Trophoblast cell (in vitro differentiated cells and primary cell): Measurements from ENCODE around the gene MAP4K2.

Source experiments
- DNase-seq, 2 donors: peaks; one replicate each; pipeline ENCODE4 v3.0.0-alpha.2; 2016
- H2AFZ ChIP-seq: 2 replicates; pipeline ENCODE4 v1.6.1; 2013; ENCODE audit warnings: low read length, moderate library complexity, mild to moderate bottlenecking; ENCODE audit not compliant: insufficient read depth, poor library complexity
- H2AK5ac ChIP-seq: 2 replicates; pipeline ENCODE4 v1.6.1; 2013; ENCODE audit warnings: mild to moderate bottlenecking, low read length
- H2BK120ac ChIP-seq: 2 replicates; pipeline ENCODE4 v1.6.1; 2013; ENCODE audit warnings: low read length, mild to moderate bottlenecking, moderate library complexity; ENCODE audit not compliant: insufficient read depth, poor library complexity
- H2BK12ac ChIP-seq: 2 replicates; pipeline ENCODE4 v1.6.1; 2013; ENCODE audit warnings: mild to moderate bottlenecking, low read length, moderate library complexity
- H2BK5ac ChIP-seq: 2 replicates; pipeline ENCODE4 v1.6.1; 2013; ENCODE audit warnings: low read length, low read depth, moderate library complexity, mild to moderate bottlenecking; ENCODE audit not compliant: poor library complexity
- H3K14ac ChIP-seq: 2 replicates; pipeline ENCODE4 v1.6.1; 2013; ENCODE audit warnings: mild to moderate bottlenecking, low read length
- H3K18ac ChIP-seq: 2 replicates; pipeline ENCODE4 v1.6.1; 2013; ENCODE audit warnings: mild to moderate bottlenecking, low read length
- H3K23ac ChIP-seq: 2 replicates; pipeline ENCODE4 v1.6.1; 2013; ENCODE audit warnings: low read length
- H3K27ac ChIP-seq: 2 replicates; pipeline ENCODE4 v1.5.1; 2013; ENCODE audit warnings: low read depth, mild to moderate bottlenecking, inconsistent platforms, low read length, moderate library complexity
- H3K27me3 ChIP-seq: 2 replicates; pipeline ENCODE4 v1.6.1; 2013; ENCODE audit warnings: inconsistent platforms, mild to moderate bottlenecking, low read length, moderate library complexity; ENCODE audit not compliant: insufficient read depth
- H3K36me3 ChIP-seq, 2 experiments: 1 replicate in 1 of 2; 2 replicates in 1 of 2; pipeline ENCODE4 v1.6.1; 2013; ENCODE audit warnings: low read length in 2 of 2, mild to moderate bottlenecking in 2 of 2, moderate library complexity in 1 of 2; ENCODE audit not compliant: insufficient read depth in 2 of 2, control insufficient read depth in 1 of 2
- H3K4ac ChIP-seq: 2 replicates; pipeline ENCODE4 v1.6.1; 2013; ENCODE audit warnings: low read depth, mild to moderate bottlenecking, low read length, moderate library complexity
- H3K4me1 ChIP-seq, 2 experiments: 1 replicate in 1 of 2; 2 replicates in 1 of 2; pipeline ENCODE4 v1.6.1; 2013; ENCODE audit warnings: low read length in 2 of 2, mild to moderate bottlenecking in 2 of 2, moderate library complexity in 1 of 2; ENCODE audit not compliant: insufficient read depth in 2 of 2, control insufficient read depth in 1 of 2
- H3K4me2 ChIP-seq: 2 replicates; pipeline ENCODE4 v1.6.1; 2013; ENCODE audit warnings: inconsistent platforms, mild to moderate bottlenecking, low read length, moderate library complexity
- H3K4me3 ChIP-seq: 2 replicates; pipeline ENCODE4 v1.5.1; 2013; ENCODE audit warnings: mild to moderate bottlenecking, low read depth, low read length, inconsistent platforms
- H3K79me1 ChIP-seq: one replicate; pipeline ENCODE4 v1.6.1; 2013; ENCODE audit warnings: low read length
- H3K79me2 ChIP-seq: 2 replicates; pipeline ENCODE4 v1.6.1; 2013; ENCODE audit warnings: low read length, mild to moderate bottlenecking; ENCODE audit not compliant: control insufficient read depth, insufficient read depth, poor library complexity
- H3K9ac ChIP-seq: 2 replicates; pipeline ENCODE4 v1.6.1; 2013; ENCODE audit warnings: mild to moderate bottlenecking, low read length
- H3K9me3 ChIP-seq: 2 replicates; pipeline ENCODE4 v1.6.1; 2013; ENCODE audit warnings: low read depth, mild to moderate bottlenecking, control low read depth, inconsistent platforms, low read length; ENCODE audit not compliant: insufficient read depth
- H4K12ac ChIP-seq: 2 replicates; pipeline ENCODE4 v1.6.1; 2013; ENCODE audit warnings: low read depth, mild to moderate bottlenecking, low read length, moderate library complexity
- H4K8ac ChIP-seq: 2 replicates; pipeline ENCODE4 v1.6.1; 2013; ENCODE audit warnings: low read depth, mild to moderate bottlenecking, low read length, moderate library complexity
- H4K91ac ChIP-seq: one replicate; pipeline ENCODE4 v1.6.1; 2013; ENCODE audit warnings: low read depth, mild to moderate bottlenecking, low read length, moderate library complexity
- WGBS: extraction: QIAGEN DNeasy Blood & Tissue Kit; methylation state at CpG from one replicate; pipeline ENCODE4 v1.1.7; 2013; ENCODE audit warnings: missing lambda C conversion rate; ENCODE audit not compliant: insufficient read length, insufficient coverage; ENCODE audit errors: extremely low coverage; 5-methylcytosine and 5-hydroxymethylcytosine counted together

The MAP4K2 gene

GRCh38 chr11:64746486-64746885, 56.5 kb downstream of the MAP4K2 start:
- no peak overlapping the region for H4K8ac ChIP-seq
- H3K4me1 ChIP-seq: peaks cover 8 to 21% of the 10 kb centered on the region in 2 experiments
- H3K4me3 ChIP-seq: no peak overlapping the region
- no peak overlapping the region for H4K91ac ChIP-seq
- DNase-seq: no peak
- H3K27me3 ChIP-seq: peaks cover 45% of the 10 kb centered on the region
- no peak overlapping the region for H2BK5ac ChIP-seq
- peaks cover 3% of the 10 kb centered on the region for H3K9me3 ChIP-seq
- H2BK120ac ChIP-seq: no peak overlapping the region
- no peak overlapping the region for H2AK5ac ChIP-seq
- no peaks in the 10 kb centered on the region for H3K79me2 ChIP-seq
- no peak overlapping the region for H3K9ac ChIP-seq
- H3K4ac ChIP-seq: no peak overlapping the region
- no peaks in the 10 kb centered on the region for H3K36me3 ChIP-seq
- no peaks in the 10 kb centered on the region for H3K79me1 ChIP-seq
- H3K27ac ChIP-seq: no peak overlapping the region
- H4K12ac ChIP-seq: no peak overlapping the region
- no peak overlapping the region for H2BK12ac ChIP-seq
- H3K14ac ChIP-seq: no peak overlapping the region
- H2AFZ ChIP-seq: no peak overlapping the region
- H3K18ac ChIP-seq: no peak overlapping the region
- H3K23ac ChIP-seq: no peak overlapping the region
- H3K4me2 ChIP-seq: no peak overlapping the region
- no CpG with 5 or more reads among the region's 10 CpGs for WGBS

- Histone ChIP-seq H4K12ac (no peak overlapping the region), H2BK120ac (no peak overlapping the region), H3K18ac (no peak overlapping the region), H3K4me1 (peaks cover 8 to 21% of the 10 kb centered on the region in 2 experiments), H3K27me3 (peaks cover 52% of the 10 kb centered on the region), H2AFZ (no peak overlapping the region), H3K4ac (no peak overlapping the region), H3K23ac (no peak overlapping the region), H3K14ac (no peak overlapping the region), H3K4me2 (peak overlapping the region; percentile 64), H3K9me3 (peaks cover 5% of the 10 kb centered on the region), H2BK5ac (no peak overlapping the region), H3K9ac (no peak overlapping the region), H2BK12ac (no peak overlapping the region), H3K79me2 (no peaks in the 10 kb centered on the region), H4K8ac (no peak overlapping the region), H3K36me3 (no peaks in the 10 kb centered on the region), H4K91ac (no peak overlapping the region), H3K4me3 (no peak overlapping the region), H2AK5ac (no peak overlapping the region), H3K27ac (no peak overlapping the region), H3K79me1 (no peaks in the 10 kb centered on the region)
- DNase-seq: peak in 1 of 2 donors; percentile 20
- no CpG with 5 or more reads among the region's 52 CpGs for WGBS
Observed at GRCh38 chr11:64745521-64746328, 57.3 kb downstream of the MAP4K2 start.

GRCh38 chr11:64745189-64745520, 57.9 kb downstream of the MAP4K2 start:
- Histone ChIP-seq H3K27ac (no peak overlapping the region), H3K9ac (no peak overlapping the region), H2AFZ (no peak overlapping the region), H4K12ac (no peak overlapping the region), H2BK5ac (no peak overlapping the region), H2BK120ac (no peak overlapping the region), H3K79me1 (no peaks in the 10 kb centered on the region), H2AK5ac (no peak overlapping the region), H3K4me2 (peak overlapping the region; percentile 64), H3K23ac (no peak overlapping the region), H2BK12ac (no peak overlapping the region), H3K9me3 (peaks cover 5% of the 10 kb centered on the region), H3K27me3 (peaks cover 56% of the 10 kb centered on the region), H3K79me2 (no peaks in the 10 kb centered on the region), H3K4me3 (no peak overlapping the region), H3K36me3 (no peaks in the 10 kb centered on the region), H4K91ac (no peak overlapping the region), H3K4ac (no peak overlapping the region), H4K8ac (no peak overlapping the region), H3K18ac (no peak overlapping the region), H3K4me1 (peaks cover 8 to 21% of the 10 kb centered on the region in 2 experiments), H3K14ac (no peak overlapping the region)
- no peak for DNase-seq
- no CpG with 5 or more reads among the region's 20 CpGs for WGBS

GRCh38 chr11:64744544-64745188, 58.3 kb downstream of the MAP4K2 start:
- no CpG with 5 or more reads among the region's 89 CpGs for WGBS
- Histone ChIP-seq H3K36me3 (no peaks in the 10 kb centered on the region), H4K91ac (no peak overlapping the region)

More at GRCh38 chr11:64744544-64745188, 58.3 kb downstream of the MAP4K2 start:
- Histone ChIP-seq H2AK5ac (no peak overlapping the region), H3K4me2 (peak overlapping the region; percentile 64), H3K9ac (no peak overlapping the region), H3K27ac (no peak overlapping the region), H3K4me3 (no peak overlapping the region), H4K12ac (no peak overlapping the region), H2BK5ac (no peak overlapping the region), H2AFZ (no peak overlapping the region), H3K4ac (no peak overlapping the region), H3K79me2 (no peaks in the 10 kb centered on the region), H3K14ac (no peak overlapping the region), H2BK120ac (no peak overlapping the region), H3K23ac (no peak overlapping the region), H3K27me3 (peaks cover 57% of the 10 kb centered on the region), H3K4me1 (peaks cover 8 to 21% of the 10 kb centered on the region in 2 experiments), H3K18ac (no peak overlapping the region), H3K79me1 (no peaks in the 10 kb centered on the region), H3K9me3 (peaks cover 5% of the 10 kb centered on the region), H2BK12ac (no peak overlapping the region), H4K8ac (no peak overlapping the region)
- no peak for DNase-seq
